Thyroid gland (tissue), 4 donors: ENCODE data around the gene OR6Y1. TPM values are rescaled to one million over a fixed set of nuclear protein-coding genes. Genes with fewer than 3 reads are reported as not detected.

Source experiments
- DNase-seq, 2 donors: peaks; one replicate each; pipeline ENCODE4 v3.0.0-alpha.2; 2019
- H3K27ac ChIP-seq, 3 donors: fragments of 200-600 bp; sonication (generic); 1 replicate in 2 of 3; 2 replicates in 1 of 3; pipeline ENCODE4 v1.5.1; 2016 to 2019; ENCODE audit warnings: mild to moderate bottlenecking in 1 of 3, moderate library complexity in 1 of 3
- H3K27me3 ChIP-seq: fragments of 200-600 bp; sonication (generic); one replicate; pipeline ENCODE4 v1.5.1; 2019
- H3K36me3 ChIP-seq, 2 donors: fragments of 200-600 bp; sonication (generic); one replicate each; pipeline ENCODE4 v1.5.1; 2016 to 2019
- H3K4me1 ChIP-seq, 2 donors: fragments of 200-600 bp; sonication (generic); one replicate each; pipeline ENCODE4 v1.5.1; 2017 to 2019
- H3K4me3 ChIP-seq, 3 donors: fragments of 200-600 bp; sonication (generic); replicated peaks in 1 of 3; 1 replicate in 2 of 3; 2 replicates in 1 of 3; pipeline ENCODE4 v1.5.1; 2016; ENCODE audit warnings: mild to moderate bottlenecking in 1 of 3
- H3K9me3 ChIP-seq: fragments of 200-600 bp; sonication (generic); one replicate; pipeline ENCODE4 v1.5.1; 2017
- POLR2A ChIP-seq, 2 donors: fragments of 450-650 bp; IDR thresholded peaks; one replicate each; pipeline ENCODE4 v1.6.1; 2017; ENCODE audit warnings: antibody characterized with exemption in 2 of 2, mild to moderate bottlenecking in 2 of 2, moderate library complexity in 1 of 2
- WGBS, 2 donors: methylation state at CpG; one replicate each; pipeline ENCODE4 v1.1.5; 2017; 5-methylcytosine and 5-hydroxymethylcytosine counted together
- intact Hi-C: fragments of 100-400 bp; cut with DNase I; formaldehyde crosslinking; loops from one replicate; pipeline ENCODE4 v1.15.1; 2023
- total RNA-seq, 4 donors: library from RNA; depleted of rRNA; stranded (reverse); fragments of >200 nt; gene quantifications; one replicate each; pipeline ENCODE4 v1.2.3, GENCODE V29; 2016
- TF ChIP-seq, protein P1 (sequence below), 6 experiments: fragments of 200-600 bp in 3 of 6; fragments of 450-650 bp in 3 of 6; sonication (generic) in 3 of 6; IDR thresholded peaks; one replicate each; pipeline ENCODE4 v1.5.1; 2016 to 2019; ENCODE audit warnings: antibody characterized with exemption in 6 of 6, mild to moderate bottlenecking in 2 of 6, inconsistent platforms in 1 of 6, moderate library complexity in 1 of 6

OR6Y1 gene
- total RNA-seq, 4 donors from 2014 or later, result not detected

DNA sequence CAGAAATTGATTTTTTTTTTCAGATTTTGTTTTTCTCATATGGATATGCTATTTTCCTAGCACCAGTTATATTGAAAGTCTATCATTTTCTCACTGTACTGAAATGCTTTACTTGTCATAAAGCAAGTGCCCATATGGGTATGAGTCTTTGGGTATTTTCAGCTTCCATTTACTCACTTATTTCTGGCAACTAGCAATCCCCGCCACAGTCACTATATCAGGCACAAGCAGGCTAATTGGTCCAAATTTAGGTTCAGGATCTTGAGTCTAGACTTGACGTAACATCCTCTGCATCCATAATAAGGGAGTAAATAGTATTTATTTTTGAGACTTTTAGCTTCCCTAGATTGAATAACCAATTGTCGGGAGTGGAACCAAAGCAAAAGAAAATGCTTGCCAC is 23.4 kb upstream of the OR6Y1 start:
- WGBS, 2 donors, result 94 to 96% methylated on average over 3 of the region's 3 CpGs
- H3K27me3 ChIP-seq, result no peaks in the 10 kb centered on the region
- no peak overlapping the region for H3K27ac ChIP-seq
- H3K4me3 ChIP-seq, result no peak overlapping the region
- H3K9me3 ChIP-seq, result no peaks in the 10 kb centered on the region
- H3K36me3 ChIP-seq, result no peaks in the 10 kb centered on the region
- intact Hi-C loops, result no loop called here
- TF ChIP-seq, protein P1, sequence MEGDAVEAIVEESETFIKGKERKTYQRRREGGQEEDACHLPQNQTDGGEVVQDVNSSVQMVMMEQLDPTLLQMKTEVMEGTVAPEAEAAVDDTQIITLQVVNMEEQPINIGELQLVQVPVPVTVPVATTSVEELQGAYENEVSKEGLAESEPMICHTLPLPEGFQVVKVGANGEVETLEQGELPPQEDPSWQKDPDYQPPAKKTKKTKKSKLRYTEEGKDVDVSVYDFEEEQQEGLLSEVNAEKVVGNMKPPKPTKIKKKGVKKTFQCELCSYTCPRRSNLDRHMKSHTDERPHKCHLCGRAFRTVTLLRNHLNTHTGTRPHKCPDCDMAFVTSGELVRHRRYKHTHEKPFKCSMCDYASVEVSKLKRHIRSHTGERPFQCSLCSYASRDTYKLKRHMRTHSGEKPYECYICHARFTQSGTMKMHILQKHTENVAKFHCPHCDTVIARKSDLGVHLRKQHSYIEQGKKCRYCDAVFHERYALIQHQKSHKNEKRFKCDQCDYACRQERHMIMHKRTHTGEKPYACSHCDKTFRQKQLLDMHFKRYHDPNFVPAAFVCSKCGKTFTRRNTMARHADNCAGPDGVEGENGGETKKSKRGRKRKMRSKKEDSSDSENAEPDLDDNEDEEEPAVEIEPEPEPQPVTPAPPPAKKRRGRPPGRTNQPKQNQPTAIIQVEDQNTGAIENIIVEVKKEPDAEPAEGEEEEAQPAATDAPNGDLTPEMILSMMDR (IDR thresholded peaks at IDR 0.05), result no peak
- no peak for TF ChIP-seq POLR2A (IDR thresholded peaks at IDR 0.05)
- no peaks in the 10 kb centered on the region for H3K4me1 ChIP-seq
- no peak for DNase-seq

DNA sequence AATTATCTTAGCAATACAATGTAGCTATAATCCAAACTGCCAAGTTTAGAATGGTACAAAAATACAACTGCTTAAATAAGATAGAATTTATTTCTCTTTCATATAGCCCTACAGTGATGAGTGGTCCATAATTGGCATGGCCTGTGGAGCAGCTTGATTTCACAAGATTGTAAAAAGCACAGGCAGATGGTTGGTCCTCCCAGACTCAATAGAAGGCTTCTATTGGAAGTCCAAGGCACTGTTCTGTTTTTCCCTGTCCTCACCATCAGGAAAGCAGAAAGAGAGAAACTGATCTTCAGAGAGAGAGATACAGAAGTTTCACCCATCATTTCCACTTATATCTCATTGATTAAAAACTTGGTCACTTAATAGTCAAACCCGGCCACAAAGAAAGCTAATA is 18.0 kb upstream of the OR6Y1 start:
- no peak for TF ChIP-seq POLR2A (IDR thresholded peaks at IDR 0.05)
- TF ChIP-seq, protein P1 (IDR thresholded peaks at IDR 0.05), result no peak
- 82 to 93% methylated on average over 1 of the region's 1 CpG for WGBS, 2 donors
- Histone ChIP-seq H3K27ac (no peak overlapping the region), H3K9me3 (no peaks in the 10 kb centered on the region), H3K27me3 (no peaks in the 10 kb centered on the region), H3K36me3 (no peaks in the 10 kb centered on the region), H3K4me3 (no peak overlapping the region), H3K4me1 (no peaks in the 10 kb centered on the region)
- intact Hi-C loops, result no loop called here
- no peak for DNase-seq

DNA sequence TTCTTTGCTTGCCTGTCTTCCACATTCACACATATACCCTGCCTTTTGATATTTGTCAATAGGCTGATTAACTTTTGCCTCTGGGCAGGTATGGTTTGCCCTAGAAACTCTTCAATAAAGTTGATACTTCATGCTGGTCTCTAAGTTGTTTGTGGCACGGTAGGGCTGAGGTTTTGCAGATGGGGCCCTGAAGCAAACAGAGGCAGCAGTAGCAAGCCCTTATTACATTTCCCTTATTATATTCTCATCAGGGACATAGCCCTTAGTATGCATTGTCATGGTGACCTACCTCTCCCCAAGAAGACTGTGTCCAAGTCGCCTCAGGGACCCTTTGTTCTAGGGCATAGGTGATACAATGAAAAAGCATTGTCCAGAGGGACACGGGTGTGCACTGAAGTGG is 16.3 kb upstream of the OR6Y1 start, which contains the start of gene OR6P1:
Gene OR6P1 (minus strand): TSS at position 101 of the 400 bp plus-strand sequence. CDS start 6,976 bp downstream, outside the sequence.
- Histone ChIP-seq H3K36me3 (no peaks in the 10 kb centered on the region), H3K27ac (no peak within 1 kb of the TSS), H3K4me3 (no peak within 1 kb of the TSS), H3K27me3 (no peaks in the 10 kb centered on the region), H3K9me3 (no peaks in the 10 kb centered on the region), H3K4me1 (no peaks in the 10 kb centered on the region)
- 70 to 72% methylated on average over 3 of the region's 3 CpGs for WGBS, 2 donors
- intact Hi-C loops, result no loop called here
- no peak for TF ChIP-seq POLR2A (IDR thresholded peaks at IDR 0.05)
- TF ChIP-seq, protein P1 (IDR thresholded peaks at IDR 0.05), result no peak
- DNase-seq, result no peak

- 57 to 69% methylated on average over 2 of the region's 2 CpGs for WGBS, 2 donors
- H3K27me3 ChIP-seq, result no peaks in the 10 kb centered on the region
- no peaks in the 10 kb centered on the region for H3K36me3 ChIP-seq
- H3K9me3 ChIP-seq, result no peaks in the 10 kb centered on the region
- intact Hi-C loops, result no loop called here
- H3K4me1 ChIP-seq, result no peaks in the 10 kb centered on the region
- TF ChIP-seq, protein P1 (IDR thresholded peaks at IDR 0.05), result no peak
- no peak for TF ChIP-seq POLR2A (IDR thresholded peaks at IDR 0.05)
- no peak overlapping the region for H3K27ac ChIP-seq
- no peak for DNase-seq
- no peak overlapping the region for H3K4me3 ChIP-seq
Measured at GRCh38 chr1:158564608-158565007, 10.4 kb upstream of the OR6Y1 start.

GRCh38 chr1:158563853-158564252 is 9.6 kb upstream of the OR6Y1 start:
- TF ChIP-seq, protein P1 (IDR thresholded peaks at IDR 0.05), result no peak
- no peak overlapping the region for H3K4me3 ChIP-seq
- intact Hi-C loops, result no loop called here
- no peaks in the 10 kb centered on the region for H3K4me1 ChIP-seq
- WGBS, 2 donors, result 82 to 87% methylated on average over 2 of the region's 2 CpGs
- no peak for DNase-seq
- no peak overlapping the region for H3K27ac ChIP-seq
- H3K27me3 ChIP-seq, result no peaks in the 10 kb centered on the region
- no peaks in the 10 kb centered on the region for H3K36me3 ChIP-seq
- H3K9me3 ChIP-seq, result no peaks in the 10 kb centered on the region
